Measurements from ENCODE around the gene TJAP1.

DNA sequence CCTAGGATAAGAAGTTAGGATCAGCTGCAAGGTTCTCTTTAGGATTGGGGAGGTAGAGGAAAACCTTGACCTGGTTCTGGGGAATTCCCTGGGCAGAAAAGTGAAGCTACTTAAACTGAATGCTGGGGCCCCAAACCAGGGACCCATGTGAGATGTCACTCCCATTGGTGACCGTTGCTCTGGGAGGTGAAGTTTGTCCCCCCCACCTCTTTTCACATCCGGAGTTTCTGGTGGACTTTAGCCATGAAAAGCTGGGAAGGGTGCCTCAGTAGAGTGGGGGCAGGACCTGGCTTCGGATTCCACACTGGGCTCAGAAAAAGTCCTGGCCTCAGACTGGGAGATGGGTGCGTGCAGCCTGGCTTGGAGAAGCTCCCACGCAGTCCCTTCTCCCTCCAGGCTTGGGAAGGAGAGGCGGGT lies 13.2 kb downstream of the TJAP1 start:
- no peak for TF ChIP-seq CTCF (IDR thresholded peaks at IDR 0.05; ENCODE audit: low read depth, low read length)
- TF ChIP-seq EZH2phosphoT487 (IDR thresholded peaks at IDR 0.05; ENCODE audit: low read depth): no peak
